ENCODE results near the gene KCNE5. TPM values are rescaled to one million over a fixed set of nuclear protein-coding genes. Genes with fewer than 3 reads are reported as not detected.
"Not testable (repeated sequence)": the region's sequence is repeated elsewhere in the genome, so short reads cannot be mapped to it uniquely, and the experiment has no call there.

The KCNE5 gene
- total RNA-seq, result under 1 TPM in 4 of 8 experiments, not detected in 4; 0.29 to 0.62 (median 0.35) TPM

GRCh38 chrX:109624641-109625616 lies at the start of gene KCNE5:
Gene KCNE5, minus strand, starts transcription at chrX:109625172. Its CDS starts 152 bp downstream, at chrX:109625020.
- Histone ChIP-seq H3K4me1 (replicated peaks in 1 of 2) (no peaks in the 10 kb centered on the region), H3K27ac (no peak within 1 kb of the TSS), H3K4me3 (no peak within 1 kb of the TSS)
- peak in 5 of 8 experiments; percentile 31 to 77 (median 72) for ATAC-seq (replicated peaks in 6 of 8)
- 86% methylated on average over 7 of the region's 79 CpGs; no CpG with 5 or more reads in 9 of the 10 experiments for WGBS, 10 experiments
- in situ Hi-C loops (cut with MboI; ENCODE audit: low pct_unique_long_range_greater_than_20kb in 2 of 9, low sequenced_read_pairs in 9 of 9, unreplicated experiment in 9 of 9), result loop anchor here in 2 of 9 experiments (10.0 to 25.0 kb wide), 2 partner anchors 138 to 140 kb away; partner anchors contain the start of gene GUCY2F (in 2 of the 2)

GRCh38 chrX:109672239-109672638 lies 47.3 kb upstream of the KCNE5 start:
- ATAC-seq (replicated peaks in 6 of 8), result no peak
- H3K4me1 ChIP-seq (replicated peaks in 1 of 2), result no peaks in the 10 kb centered on the region
- no peak overlapping the region for H3K27ac ChIP-seq
- H3K4me3 ChIP-seq, result no peak overlapping the region
- in situ Hi-C loops (cut with MboI; ENCODE audit: low pct_unique_long_range_greater_than_20kb in 2 of 9, low sequenced_read_pairs in 9 of 9, unreplicated experiment in 9 of 9), result no loop called here

GRCh38 chrX:109671170-109671569 lies 46.2 kb upstream of the KCNE5 start:
- no CpG with 5 or more reads among the region's 29 CpGs for WGBS, 10 experiments
- H3K4me3 ChIP-seq; ATAC-seq (replicated peaks in 6 of 8); H3K4me1 ChIP-seq (replicated peaks in 1 of 2); in situ Hi-C loops (cut with MboI; ENCODE audit: low pct_unique_long_range_greater_than_20kb in 2 of 9, low sequenced_read_pairs in 9 of 9, unreplicated experiment in 9 of 9); H3K27ac ChIP-seq: not testable (repeated sequence)

GRCh38 chrX:109667986-109668385 lies 43.0 kb upstream of the KCNE5 start:
- in situ Hi-C loops (cut with MboI; ENCODE audit: low pct_unique_long_range_greater_than_20kb in 2 of 9, low sequenced_read_pairs in 9 of 9, unreplicated experiment in 9 of 9), result no loop called here
- whole genome bisulfite sequencing, 10 experiments, result 77 to 100% (median 100%) methylated on average over 1 to 3 of the region's 5 CpGs; no CpG with 5 or more reads in 6 of the 10 experiments
- no peaks in the 10 kb centered on the region for H3K4me1 ChIP-seq (replicated peaks in 1 of 2)
- ATAC-seq (replicated peaks in 6 of 8), result no peak
- H3K4me3 ChIP-seq, result no peak overlapping the region
- no peak overlapping the region for H3K27ac ChIP-seq

GRCh38 chrX:109660435-109661143 lies 35.6 kb upstream of the KCNE5 start:
- Histone ChIP-seq H3K27ac (no peak overlapping the region), H3K4me1 (replicated peaks in 1 of 2) (no peaks in the 10 kb centered on the region), H3K4me3 (no peak overlapping the region)
- 0 to 100% (median 80%) methylated on average over 1 to 2 of the region's 2 CpGs; no CpG with 5 or more reads in 2 of the 10 experiments for WGBS, 10 experiments
- in situ Hi-C loops (cut with MboI; ENCODE audit: low pct_unique_long_range_greater_than_20kb in 2 of 9, low sequenced_read_pairs in 9 of 9, unreplicated experiment in 9 of 9), result no loop called here
- ATAC-seq (replicated peaks in 6 of 8), result peak in 3 of 8 experiments; percentile 63 to 79 (median 78)

GRCh38 chrX:109658391-109658790 lies 33.4 kb upstream of the KCNE5 start:
- 88 to 100% methylated on average over 1 of the region's 1 CpG; no CpG with 5 or more reads in 8 of the 10 experiments for whole genome bisulfite sequencing, 10 experiments
- no peak overlapping the region for H3K4me3 ChIP-seq
- no peaks in the 10 kb centered on the region for H3K4me1 ChIP-seq (replicated peaks in 1 of 2)
- in situ Hi-C loops (cut with MboI; ENCODE audit: low pct_unique_long_range_greater_than_20kb in 2 of 9, low sequenced_read_pairs in 9 of 9, unreplicated experiment in 9 of 9), result no loop called here
- H3K27ac ChIP-seq, result no peak overlapping the region
- no peak for ATAC-seq (replicated peaks in 6 of 8)

GRCh38 chrX:109657364-109657763 lies 32.4 kb upstream of the KCNE5 start:
- H3K27ac ChIP-seq; ATAC-seq (replicated peaks in 6 of 8); H3K4me3 ChIP-seq; in situ Hi-C loops (cut with MboI; ENCODE audit: low pct_unique_long_range_greater_than_20kb in 2 of 9, low sequenced_read_pairs in 9 of 9, unreplicated experiment in 9 of 9); H3K4me1 ChIP-seq (replicated peaks in 1 of 2): not testable (repeated sequence)
- WGBS, 10 experiments, result no CpG with 5 or more reads among the region's 4 CpGs

- in situ Hi-C loops (cut with MboI; ENCODE audit: low pct_unique_long_range_greater_than_20kb in 2 of 9, low sequenced_read_pairs in 9 of 9, unreplicated experiment in 9 of 9), result no loop called here
- H3K4me3 ChIP-seq, result no peak overlapping the region
- H3K27ac ChIP-seq, result no peak overlapping the region
- no peaks in the 10 kb centered on the region for H3K4me1 ChIP-seq (replicated peaks in 1 of 2)
- no peak for ATAC-seq (replicated peaks in 6 of 8)
- 20 to 100% (median 90%) methylated on average over 1 to 4 of the region's 4 CpGs; no CpG with 5 or more reads in 2 of the 10 experiments for WGBS, 10 experiments
Measured at GRCh38 chrX:109656774-109657173, 31.8 kb upstream of the KCNE5 start.

GRCh38 chrX:109655502-109656201 lies 30.7 kb upstream of the KCNE5 start:
- Histone ChIP-seq H3K4me3 (no peak overlapping the region), H3K4me1 (replicated peaks in 1 of 2) (no peaks in the 10 kb centered on the region), H3K27ac (no peak overlapping the region)
- in situ Hi-C loops (cut with MboI; ENCODE audit: low pct_unique_long_range_greater_than_20kb in 2 of 9, low sequenced_read_pairs in 9 of 9, unreplicated experiment in 9 of 9), result no loop called here
- peak in 3 of 8 experiments; percentile 73 to 92 (median 85) for ATAC-seq (replicated peaks in 6 of 8)
- 36 to 100% (median 88%) methylated on average over 1 to 3 of the region's 4 CpGs; no CpG with 5 or more reads in 4 of the 10 experiments for WGBS, 10 experiments

GRCh38 chrX:109654516-109655109 lies 29.6 kb upstream of the KCNE5 start:
- WGBS, 10 experiments, result 44 to 100% (median 83%) methylated on average over 1 to 5 of the region's 5 CpGs; no CpG with 5 or more reads in 2 of the 10 experiments
- in situ Hi-C loops (cut with MboI; ENCODE audit: low pct_unique_long_range_greater_than_20kb in 2 of 9, low sequenced_read_pairs in 9 of 9, unreplicated experiment in 9 of 9), result no loop called here
- no peak overlapping the region for H3K27ac ChIP-seq
- H3K4me3 ChIP-seq, result no peak overlapping the region
- ATAC-seq (replicated peaks in 6 of 8), result no peak
- H3K4me1 ChIP-seq (replicated peaks in 1 of 2), result no peaks in the 10 kb centered on the region

- not testable (repeated sequence) for H3K4me3 ChIP-seq; H3K27ac ChIP-seq; ATAC-seq (replicated peaks in 6 of 8); H3K4me1 ChIP-seq (replicated peaks in 1 of 2)
- no CpG with 5 or more reads among the region's 19 CpGs for WGBS, 10 experiments
- in situ Hi-C loops (cut with MboI; ENCODE audit: low pct_unique_long_range_greater_than_20kb in 2 of 9, low sequenced_read_pairs in 9 of 9, unreplicated experiment in 9 of 9), result loop anchor here in 1 of 9 experiments (25.0 kb wide), 1 partner anchor 157 kb away; the partner anchor contains the start of gene GUCY2F
Measured at GRCh38 chrX:109644671-109645070, 19.7 kb upstream of the KCNE5 start.

- ATAC-seq (replicated peaks in 6 of 8), result no peak
- Histone ChIP-seq H3K4me1 (replicated peaks in 1 of 2) (no peaks in the 10 kb centered on the region), H3K27ac (no peak overlapping the region), H3K4me3 (no peak overlapping the region)
- in situ Hi-C loops (cut with MboI; ENCODE audit: low pct_unique_long_range_greater_than_20kb in 2 of 9, low sequenced_read_pairs in 9 of 9, unreplicated experiment in 9 of 9), result loop anchor here in 1 of 9 experiments (25.0 kb wide), 1 partner anchor 156 kb away; the partner anchor contains the start of gene GUCY2F
- WGBS, 10 experiments, result 47 to 100% (median 100%) methylated on average over 1 to 2 of the region's 2 CpGs; no CpG with 5 or more reads in 4 of the 10 experiments
Measured at GRCh38 chrX:109643687-109644086, 18.7 kb upstream of the KCNE5 start.
